Measurements from ENCODE around the gene ERLEC1. TPM values are rescaled to one million over a fixed set of nuclear protein-coding genes. Genes with fewer than 3 reads are reported as not detected.

The ERLEC1 gene
- total RNA-seq, 4 donors from 2014 or later = 42.9 to 76.1 (median 48.5) TPM

DNA sequence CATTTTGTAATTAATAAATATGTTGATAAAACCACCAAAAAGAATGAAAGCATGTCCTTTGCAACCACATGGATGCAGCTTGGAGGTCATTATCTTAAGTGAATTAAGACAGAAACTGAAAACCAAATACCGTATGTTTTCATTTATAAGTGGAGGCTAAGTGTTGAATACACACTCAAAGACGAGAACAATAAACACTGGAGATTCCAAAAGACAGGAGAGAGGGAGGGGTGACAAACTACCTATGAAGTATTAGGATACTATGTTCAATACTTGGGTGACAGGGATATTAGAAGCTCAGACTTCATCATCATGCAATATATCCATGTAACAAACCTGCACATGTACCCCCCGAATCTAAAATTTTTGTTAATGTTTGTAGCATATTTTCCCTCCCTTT is 7.0 kb downstream of the ERLEC1 start:
- TF ChIP-seq CTCF (IDR thresholded peaks at IDR 0.05) = no peak
- ATAC-seq (ENCODE audit: low FRiP score) (no peak), DNase-seq (ENCODE audit: low spot score) (no peak)

- ATAC-seq (ENCODE audit: low FRiP score) = no peak
- no peak for TF ChIP-seq CTCF (IDR thresholded peaks at IDR 0.05)
- DNase-seq (ENCODE audit: low spot score) = no peak
Observed at GRCh38 chr2:53801547-53801946, 14.7 kb downstream of the ERLEC1 start.

GRCh38 chr2:53802617-53803151 is 15.8 kb downstream of the ERLEC1 start:
- DNase-seq (ENCODE audit: low spot score) (no peak), ATAC-seq (ENCODE audit: low FRiP score) (no peak)
- no peak for TF ChIP-seq CTCF (IDR thresholded peaks at IDR 0.05)

DNA sequence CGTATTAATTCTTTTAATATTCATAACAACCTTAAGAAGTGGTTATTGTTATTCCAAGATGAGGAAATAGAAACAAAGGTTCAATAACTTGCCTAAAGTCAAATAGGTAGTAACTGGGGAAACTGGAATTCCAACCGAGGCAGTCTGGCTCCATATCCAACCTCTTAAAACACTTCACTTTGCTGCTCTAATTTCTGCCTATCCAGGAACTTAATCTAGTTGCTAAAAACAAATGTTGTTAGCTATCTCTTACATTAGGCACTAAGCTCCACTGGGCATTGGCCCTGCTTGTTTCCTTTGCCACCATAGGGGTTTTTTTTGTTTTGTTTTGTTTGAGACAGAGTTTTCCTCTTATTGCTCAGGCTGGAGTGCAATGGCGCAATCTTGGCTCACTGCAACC is 24.8 kb downstream of the ERLEC1 start:
- no peak for TF ChIP-seq CTCF (IDR thresholded peaks at IDR 0.05)
- ATAC-seq (ENCODE audit: low FRiP score) (no peak), DNase-seq (ENCODE audit: low spot score) (no peak)

- DNase-seq (ENCODE audit: low spot score) (no peak), ATAC-seq (ENCODE audit: low FRiP score) (no peak)
- no peak for TF ChIP-seq CTCF (IDR thresholded peaks at IDR 0.05)
Observed at GRCh38 chr2:53813151-53813550, 26.3 kb downstream of the ERLEC1 start.

DNA sequence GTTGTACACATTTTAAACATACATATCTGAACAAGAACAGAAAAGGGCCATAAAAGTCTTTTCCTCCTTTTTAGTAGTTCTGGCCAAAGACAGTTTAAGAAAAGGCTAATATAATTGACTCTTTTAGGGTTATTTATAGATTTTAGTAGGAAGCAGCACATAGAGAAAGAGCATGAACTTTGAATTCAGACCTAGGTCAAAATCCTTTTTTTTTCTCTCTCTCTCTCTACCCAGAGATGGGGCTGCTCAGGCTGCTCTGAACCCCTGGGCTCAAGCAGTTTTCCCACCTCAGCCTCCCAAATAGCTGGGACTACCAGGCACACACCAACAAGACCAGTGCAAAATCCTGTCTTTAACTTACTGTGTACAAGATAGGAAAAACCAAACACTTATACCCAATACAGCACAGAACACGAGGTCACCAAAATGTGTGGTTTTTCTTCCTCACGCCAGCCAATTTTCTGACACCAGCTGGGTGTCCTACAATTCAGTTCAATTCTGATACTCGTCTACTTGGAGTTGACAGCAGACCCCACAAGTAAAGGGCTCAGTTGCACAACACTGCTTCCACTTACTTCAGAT is 32.1 kb downstream of the ERLEC1 start:
- no peak for TF ChIP-seq CTCF (IDR thresholded peaks at IDR 0.05)
- DNase-seq (ENCODE audit: low spot score) (no peak), ATAC-seq (ENCODE audit: low FRiP score) (no peak)

DNA sequence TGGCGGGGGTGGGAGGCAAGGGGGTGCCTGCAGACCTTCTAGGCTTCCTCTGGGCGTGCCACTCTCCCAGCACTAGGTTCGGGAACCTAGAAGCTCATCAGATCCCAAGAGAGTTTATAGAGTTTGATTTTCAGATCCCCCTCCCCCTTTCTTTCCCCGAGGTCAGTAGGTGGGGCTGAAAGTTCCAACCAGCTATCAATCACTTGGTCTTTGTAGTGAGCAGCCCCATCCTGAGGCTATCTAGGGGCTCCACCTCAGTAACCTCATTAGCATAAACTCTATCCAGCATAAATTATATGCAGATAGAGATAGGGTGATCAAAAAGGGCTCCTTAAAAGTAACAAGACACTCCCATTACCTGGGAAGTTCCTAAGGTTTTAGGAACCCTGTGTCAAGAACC is 32.8 kb downstream of the ERLEC1 start:
- TF ChIP-seq CTCF (IDR thresholded peaks at IDR 0.05) = no peak
- no peak for DNase-seq (ENCODE audit: low spot score)
- no peak for ATAC-seq (ENCODE audit: low FRiP score)
